ENCODE results near the gene PPIL4.

PPIL4 gene

GRCh38 chr6:149457316-149457884 is 88.4 kb downstream of the PPIL4 start:
- no peak for DNase-seq

- no peak for DNase-seq
These were observed 89.4 kb downstream of the PPIL4 start for GRCh38 chr6:149456311-149457021.

GRCh38 chr6:149455031-149455732 is 90.7 kb downstream of the PPIL4 start:
- DNase-seq = no peak

Measured in NCI-H1417 (cell line).